ENCODE measurements around the gene BCAS3. TPM values are rescaled to one million over a fixed set of nuclear protein-coding genes. Genes with fewer than 3 reads are reported as not detected.

BCAS3 gene
- polyA plus RNA-seq, 1 donor from 2014 or later = 21.6 TPM

- no peaks in the 10 kb centered on the region for H3F3A ChIP-seq (ENCODE audit: insufficient read depth, low read length, poor library complexity, severe bottlenecking)
- no peaks in the 10 kb centered on the region for H3K27me3 ChIP-seq (ENCODE audit: insufficient read depth, low read depth, low read length)
- H3K79me2 ChIP-seq (replicated peaks; ENCODE audit: insufficient read depth, low read length) = no peaks in the 10 kb centered on the region
- peak; percentile 20 for TF ChIP-seq POLR2AphosphoS5 (IDR thresholded peaks at IDR 0.05)
- TF ChIP-seq SMC3 (conservative IDR thresholded peaks at IDR 0.05; ENCODE audit: poor library complexity) = no peak
- H3K9me2 ChIP-seq (ENCODE audit: insufficient read depth, low read length) = no peaks in the 10 kb centered on the region
- no peak overlapping the region for H3K27ac ChIP-seq (ENCODE audit: low read length)
- H3K36me3 ChIP-seq (ENCODE audit: insufficient read depth, low read length) = no peaks in the 10 kb centered on the region
- no peak overlapping the region for H3K4me3 ChIP-seq (ENCODE audit: low read length)
- no peaks in the 10 kb centered on the region for H4K20me1 ChIP-seq (ENCODE audit: insufficient read depth)
- no peak overlapping the region for H3K4me2 ChIP-seq (ENCODE audit: low read length)
- no peak overlapping the region for H2AFZ ChIP-seq (ENCODE audit: low read depth, low read length)
- H3K9ac ChIP-seq (ENCODE audit: low read length) = no peak overlapping the region
- H3K9me3 ChIP-seq (ENCODE audit: low read length) = no peaks in the 10 kb centered on the region
Observed at GRCh38 chr17:61219460-61219859, 541.8 kb downstream of the BCAS3 start.

- H4K20me1 ChIP-seq (ENCODE audit: insufficient read depth) = no peaks in the 10 kb centered on the region
- no peaks in the 10 kb centered on the region for H3K9me2 ChIP-seq (ENCODE audit: insufficient read depth, low read length)
- no peaks in the 10 kb centered on the region for H3F3A ChIP-seq (ENCODE audit: insufficient read depth, low read length, poor library complexity, severe bottlenecking)
- no peak overlapping the region for H3K27ac ChIP-seq (ENCODE audit: low read length)
- no peak overlapping the region for H3K9ac ChIP-seq (ENCODE audit: low read length)
- H3K4me2 ChIP-seq (ENCODE audit: low read length) = no peak overlapping the region
- H3K9me3 ChIP-seq (ENCODE audit: low read length) = no peaks in the 10 kb centered on the region
- no peak overlapping the region for H3K4me3 ChIP-seq (ENCODE audit: low read length)
- H3K79me2 ChIP-seq (replicated peaks; ENCODE audit: insufficient read depth, low read length) = no peaks in the 10 kb centered on the region
- H3K27me3 ChIP-seq (ENCODE audit: insufficient read depth, low read depth, low read length) = no peaks in the 10 kb centered on the region
- no peaks in the 10 kb centered on the region for H3K36me3 ChIP-seq (ENCODE audit: insufficient read depth, low read length)
- TF ChIP-seq RAD21 (conservative IDR thresholded peaks at IDR 0.05) = no peak
- TF ChIP-seq REST (IDR thresholded peaks at IDR 0.05; ENCODE audit: borderline replicate concordance) = no peak
- no peak for TF ChIP-seq MXI1 (conservative IDR thresholded peaks at IDR 0.05; ENCODE audit: poor library complexity, severe bottlenecking)
- no peak for TF ChIP-seq SMC3 (conservative IDR thresholded peaks at IDR 0.05; ENCODE audit: poor library complexity)
- no peak for TF ChIP-seq EP300 (conservative IDR thresholded peaks at IDR 0.05; ENCODE audit: poor library complexity, severe bottlenecking)
- TF ChIP-seq POLR2AphosphoS5 (IDR thresholded peaks at IDR 0.05) = no peak
- no peak for TF ChIP-seq TAF1 (IDR thresholded peaks at IDR 0.05; ENCODE audit: low read depth)
- TF ChIP-seq, protein P1, sequence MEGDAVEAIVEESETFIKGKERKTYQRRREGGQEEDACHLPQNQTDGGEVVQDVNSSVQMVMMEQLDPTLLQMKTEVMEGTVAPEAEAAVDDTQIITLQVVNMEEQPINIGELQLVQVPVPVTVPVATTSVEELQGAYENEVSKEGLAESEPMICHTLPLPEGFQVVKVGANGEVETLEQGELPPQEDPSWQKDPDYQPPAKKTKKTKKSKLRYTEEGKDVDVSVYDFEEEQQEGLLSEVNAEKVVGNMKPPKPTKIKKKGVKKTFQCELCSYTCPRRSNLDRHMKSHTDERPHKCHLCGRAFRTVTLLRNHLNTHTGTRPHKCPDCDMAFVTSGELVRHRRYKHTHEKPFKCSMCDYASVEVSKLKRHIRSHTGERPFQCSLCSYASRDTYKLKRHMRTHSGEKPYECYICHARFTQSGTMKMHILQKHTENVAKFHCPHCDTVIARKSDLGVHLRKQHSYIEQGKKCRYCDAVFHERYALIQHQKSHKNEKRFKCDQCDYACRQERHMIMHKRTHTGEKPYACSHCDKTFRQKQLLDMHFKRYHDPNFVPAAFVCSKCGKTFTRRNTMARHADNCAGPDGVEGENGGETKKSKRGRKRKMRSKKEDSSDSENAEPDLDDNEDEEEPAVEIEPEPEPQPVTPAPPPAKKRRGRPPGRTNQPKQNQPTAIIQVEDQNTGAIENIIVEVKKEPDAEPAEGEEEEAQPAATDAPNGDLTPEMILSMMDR (IDR thresholded peaks at IDR 0.05; ENCODE audit: poor library complexity, severe bottlenecking) = no peak
- no peak for TF ChIP-seq EZH2 (IDR thresholded peaks at IDR 0.05; ENCODE audit: borderline replicate concordance, insufficient read depth, low read length, poor library complexity, severe bottlenecking)
- H2AFZ ChIP-seq (ENCODE audit: low read depth, low read length) = no peak overlapping the region
Observed at GRCh38 chr17:61221181-61221580, 543.5 kb downstream of the BCAS3 start.
